ENCODE measurements around the gene KIF21A.

DNA sequence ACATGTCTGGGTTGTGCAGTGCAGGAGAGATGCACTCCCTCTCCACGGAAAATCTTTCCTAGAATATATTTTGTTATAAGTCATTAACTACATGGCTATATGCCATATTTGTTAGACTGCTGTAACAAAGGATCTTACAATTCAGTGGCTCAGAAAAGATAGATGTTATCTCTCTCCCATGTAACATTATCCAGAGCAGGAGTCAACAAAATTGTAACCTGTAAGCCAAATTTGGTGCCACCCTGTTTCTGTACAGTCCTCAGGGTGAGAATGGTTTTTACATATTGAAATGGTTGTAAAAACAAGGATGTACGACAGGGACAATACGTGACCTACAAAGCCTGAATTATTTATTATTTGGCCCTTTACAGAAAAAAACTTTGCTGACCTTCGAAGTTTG, 155.5 kb downstream of the KIF21A start:
- TF ChIP-seq, protein P1, sequence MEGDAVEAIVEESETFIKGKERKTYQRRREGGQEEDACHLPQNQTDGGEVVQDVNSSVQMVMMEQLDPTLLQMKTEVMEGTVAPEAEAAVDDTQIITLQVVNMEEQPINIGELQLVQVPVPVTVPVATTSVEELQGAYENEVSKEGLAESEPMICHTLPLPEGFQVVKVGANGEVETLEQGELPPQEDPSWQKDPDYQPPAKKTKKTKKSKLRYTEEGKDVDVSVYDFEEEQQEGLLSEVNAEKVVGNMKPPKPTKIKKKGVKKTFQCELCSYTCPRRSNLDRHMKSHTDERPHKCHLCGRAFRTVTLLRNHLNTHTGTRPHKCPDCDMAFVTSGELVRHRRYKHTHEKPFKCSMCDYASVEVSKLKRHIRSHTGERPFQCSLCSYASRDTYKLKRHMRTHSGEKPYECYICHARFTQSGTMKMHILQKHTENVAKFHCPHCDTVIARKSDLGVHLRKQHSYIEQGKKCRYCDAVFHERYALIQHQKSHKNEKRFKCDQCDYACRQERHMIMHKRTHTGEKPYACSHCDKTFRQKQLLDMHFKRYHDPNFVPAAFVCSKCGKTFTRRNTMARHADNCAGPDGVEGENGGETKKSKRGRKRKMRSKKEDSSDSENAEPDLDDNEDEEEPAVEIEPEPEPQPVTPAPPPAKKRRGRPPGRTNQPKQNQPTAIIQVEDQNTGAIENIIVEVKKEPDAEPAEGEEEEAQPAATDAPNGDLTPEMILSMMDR (IDR thresholded peaks at IDR 0.05 in 4 of 5, conservative IDR thresholded peaks at IDR 0.05 in 1 of 5): no peak
- TF ChIP-seq POLR2A (IDR thresholded peaks at IDR 0.05): no peak
